Fibroblast of lung (primary cell): ENCODE data around the gene RFX2. TPM values are rescaled to one million over a fixed set of nuclear protein-coding genes. Genes with fewer than 3 reads are reported as not detected.

Experiments
- DNase-seq, 2 donors: peaks; one replicate each; pipeline versions ENCODE4 v3.0.0 to v3.0.0-alpha.2; 2010; ENCODE audit warnings: low read depth in 2 of 2
- H2AFZ ChIP-seq: 2 replicates; pipeline ENCODE4 v1.5.1; 2012; ENCODE audit warnings: low read length, control low read depth, inconsistent platforms
- H3K27ac ChIP-seq: 2 replicates; pipeline ENCODE4 v1.5.1; 2011; ENCODE audit warnings: low read length, control low read depth; ENCODE audit not compliant: insufficient read depth
- H3K27me3 ChIP-seq: 2 replicates; pipeline ENCODE4 v1.5.1; 2011; ENCODE audit warnings: mild to moderate bottlenecking, low read length; ENCODE audit not compliant: control insufficient read depth, insufficient read depth
- H3K36me3 ChIP-seq: 2 replicates; pipeline ENCODE4 v1.5.1; 2011; ENCODE audit warnings: low read length; ENCODE audit not compliant: control insufficient read depth, insufficient read depth
- H3K4me1 ChIP-seq: 2 replicates; pipeline ENCODE4 v1.5.1; 2011; ENCODE audit warnings: low read length; ENCODE audit not compliant: control insufficient read depth, insufficient read depth; ENCODE audit errors: extremely low read depth
- H3K4me2 ChIP-seq: 2 replicates; pipeline ENCODE4 v1.5.1; 2011; ENCODE audit warnings: low read length, control low read depth; ENCODE audit not compliant: insufficient read depth; ENCODE audit errors: extremely low read depth
- H3K4me3 ChIP-seq, 4 experiments: fragments of 200-600 bp in 1 of 4; sonication (generic) in 1 of 4; replicated peaks in 1 of 4; 2 replicates each; pipeline ENCODE4 v1.5.1; 2011 to 2016; ENCODE audit warnings: low read length in 4 of 4, low read depth in 3 of 4, mild to moderate bottlenecking in 3 of 4, control low read depth in 2 of 4, inconsistent platforms in 1 of 4, mixed read lengths in 1 of 4; ENCODE audit not compliant: insufficient read depth in 1 of 4; ENCODE audit errors: control extremely low read depth in 1 of 4
- H3K79me2 ChIP-seq: 2 replicates; pipeline ENCODE4 v1.5.1; 2012; ENCODE audit warnings: mild to moderate bottlenecking, low read length, inconsistent platforms; ENCODE audit not compliant: control insufficient read depth, insufficient read depth
- H3K9ac ChIP-seq: 2 replicates; pipeline ENCODE4 v1.5.1; 2011; ENCODE audit warnings: mild to moderate bottlenecking, low read length, control low read depth; ENCODE audit not compliant: insufficient read depth
- H3K9me3 ChIP-seq: 2 replicates; pipeline ENCODE4 v1.5.1; 2012; ENCODE audit warnings: low read depth, low read length; ENCODE audit not compliant: control insufficient read depth, insufficient read depth
- H4K20me1 ChIP-seq: 2 replicates; pipeline ENCODE4 v1.5.1; 2011; ENCODE audit warnings: low read length; ENCODE audit not compliant: control insufficient read depth, insufficient read depth; ENCODE audit errors: extremely low read depth
- CTCF ChIP-seq, 2 donors: IDR thresholded peaks in 1 of 2; conservative IDR thresholded peaks in 1 of 2; 1 replicate in 1 of 2; 2 replicates in 1 of 2; pipeline ENCODE4 v1.5.1; 2011 to 2012; ENCODE audit warnings: low read length in 2 of 2, control low read depth in 1 of 2, inconsistent platforms in 1 of 2, low read depth in 1 of 2, mild to moderate bottlenecking in 1 of 2
- EZH2 ChIP-seq: IDR thresholded peaks from 2 replicates; pipeline ENCODE4 v1.5.1; 2012; ENCODE audit warnings: low read length, control low read depth, mild to moderate bottlenecking; ENCODE audit errors: missing control alignments
- polyA plus RNA-seq, 2 donors: library from polyadenylated mRNA; depleted of rRNA in 1 of 2; stranded (reverse) in 1 of 2; unstranded in 1 of 2; fragments of >200 nt; gene quantifications; 2 replicates each; pipeline ENCODE4 v1.2.1, GENCODE V29; 2011 to 2012; ENCODE audit warnings: missing spikeins in 1 of 2
- total RNA-seq: library from RNA; depleted of rRNA; stranded (reverse); fragments of >200 nt; gene quantifications from 2 replicates; pipeline ENCODE4 v1.2.1, GENCODE V29; 2014

The RFX2 gene
- total and polyA plus RNA-seq, 2 donors (not counting 1 experiment from before 2014, with no cell fraction given) = 2.5 to 9.6 TPM

GRCh38 chr19:5959260-5960004 lies 150.9 kb downstream of the RFX2 start:
- Histone ChIP-seq H4K20me1 (peaks cover 1% of the 10 kb centered on the region), H3K27ac (no peak overlapping the region), H2AFZ (no peak overlapping the region), H3K36me3 (peaks cover 1% of the 10 kb centered on the region), H3K4me3 (no peak overlapping the region), H3K79me2 (peaks cover 81% of the 10 kb centered on the region), H3K9me3 (no peaks in the 10 kb centered on the region), H3K27me3 (no peaks in the 10 kb centered on the region), H3K4me1 (peaks cover 28% of the 10 kb centered on the region), H3K9ac (no peak overlapping the region), H3K4me2 (no peak overlapping the region)
- DNase-seq = no peak
- TF ChIP-seq EZH2 (no peak), CTCF (conservative IDR thresholded peaks at IDR 0.05 in 1 of 2, IDR thresholded peaks at IDR 0.05 in 1 of 2; ENCODE audit: low read depth in 1 of 2, low read length in 2 of 2) (no peak)

GRCh38 chr19:5958851-5959122 lies 151.5 kb downstream of the RFX2 start:
- Histone ChIP-seq H3K27me3 (no peaks in the 10 kb centered on the region), H2AFZ (no peak overlapping the region), H3K4me1 (peaks cover 35% of the 10 kb centered on the region), H3K27ac (no peak overlapping the region), H3K9me3 (no peaks in the 10 kb centered on the region), H3K4me3 (no peak overlapping the region), H4K20me1 (peaks cover 1% of the 10 kb centered on the region), H3K4me2 (no peak overlapping the region), H3K9ac (no peak overlapping the region), H3K79me2 (peaks cover 80% of the 10 kb centered on the region), H3K36me3 (peaks cover 1% of the 10 kb centered on the region)
- no peak for TF ChIP-seq CTCF (conservative IDR thresholded peaks at IDR 0.05 in 1 of 2, IDR thresholded peaks at IDR 0.05 in 1 of 2; ENCODE audit: low read depth in 1 of 2, low read length in 2 of 2)
- TF ChIP-seq EZH2 = no peak
- no peak for DNase-seq

- H3K4me1 ChIP-seq = peaks cover 40% of the 10 kb centered on the region
- H4K20me1 ChIP-seq = peaks cover 1% of the 10 kb centered on the region
These were observed 152.0 kb downstream of the RFX2 start for GRCh38 chr19:5958074-5958850.

More at GRCh38 chr19:5958074-5958850, 152.0 kb downstream of the RFX2 start:
- Histone ChIP-seq H3K4me2 (no peak overlapping the region), H3K27me3 (no peaks in the 10 kb centered on the region), H3K79me2 (peaks cover 80% of the 10 kb centered on the region), H3K4me3 (no peak overlapping the region), H3K36me3 (peaks cover 1% of the 10 kb centered on the region), H3K27ac (no peak overlapping the region), H2AFZ (no peak overlapping the region), H3K9ac (no peak overlapping the region), H3K9me3 (no peaks in the 10 kb centered on the region)
- TF ChIP-seq EZH2 = no peak
- TF ChIP-seq CTCF (conservative IDR thresholded peaks at IDR 0.05 in 1 of 2, IDR thresholded peaks at IDR 0.05 in 1 of 2; ENCODE audit: low read depth in 1 of 2, low read length in 2 of 2) = no peak
- no peak for DNase-seq
